NCI-H1694 (cell line): Measurements from ENCODE around the gene FURIN.
"Not testable (repeated sequence)": the region's sequence is repeated elsewhere in the genome, so short reads cannot be mapped to it uniquely, and the experiment has no call there.

Experiments used
- DNase-seq: peaks from one replicate; lab custom pipeline; 2025; lab: John Stamatoyannopoulos, UW

The FURIN gene

DNA sequence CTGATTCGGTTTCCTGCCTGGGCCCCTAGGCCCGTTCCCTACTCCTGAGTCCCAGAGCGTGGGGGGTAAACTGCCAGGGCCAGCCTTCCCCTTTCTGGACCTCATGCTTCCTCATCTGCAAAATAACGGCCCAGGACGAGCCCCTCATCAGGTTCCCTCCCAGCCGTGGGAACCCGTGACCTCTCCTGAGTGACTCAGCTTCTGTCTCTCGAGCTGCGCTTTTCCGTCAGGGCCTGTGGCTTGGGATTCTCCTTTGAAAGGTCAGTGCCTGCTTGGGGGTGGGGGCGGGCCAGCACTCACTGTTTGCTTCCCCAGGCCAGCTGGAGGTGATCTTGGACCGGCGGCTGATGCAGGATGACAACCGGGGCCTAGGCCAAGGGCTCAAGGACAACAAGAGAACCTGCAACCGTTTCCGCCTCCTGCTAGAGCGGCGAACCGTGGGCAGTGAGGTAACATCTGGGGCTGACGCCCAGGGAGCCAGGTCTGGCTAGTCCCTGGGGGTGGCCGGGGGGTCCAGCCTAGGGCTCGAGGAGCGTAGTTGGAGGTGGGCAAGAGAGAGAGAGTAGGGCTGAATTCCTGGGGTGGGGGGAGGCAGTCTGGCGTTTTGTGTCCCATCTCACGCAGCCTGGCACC is 47.5 kb downstream of the FURIN start:
- DNase-seq = no peak

DNA sequence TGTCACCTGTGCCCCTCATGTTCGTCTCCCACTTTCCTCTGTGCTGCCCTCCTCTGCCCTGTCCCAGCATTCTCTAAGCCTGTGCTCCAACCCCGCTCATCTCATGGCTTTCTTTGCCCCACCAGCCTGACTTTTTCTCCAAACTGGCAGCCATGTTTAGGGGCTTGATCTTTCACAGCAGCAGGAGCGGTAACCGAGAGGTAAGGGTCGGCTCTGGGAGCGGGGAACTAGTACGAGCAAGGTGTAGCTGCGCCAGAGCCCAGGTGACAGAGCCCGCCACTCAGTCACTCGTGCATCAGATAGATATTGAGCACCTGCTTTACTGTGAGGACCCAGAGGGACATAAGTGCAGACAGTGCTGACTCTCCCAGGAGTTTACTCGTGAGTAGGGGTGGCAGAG is 48.1 kb downstream of the FURIN start:
- no peak for DNase-seq

DNA sequence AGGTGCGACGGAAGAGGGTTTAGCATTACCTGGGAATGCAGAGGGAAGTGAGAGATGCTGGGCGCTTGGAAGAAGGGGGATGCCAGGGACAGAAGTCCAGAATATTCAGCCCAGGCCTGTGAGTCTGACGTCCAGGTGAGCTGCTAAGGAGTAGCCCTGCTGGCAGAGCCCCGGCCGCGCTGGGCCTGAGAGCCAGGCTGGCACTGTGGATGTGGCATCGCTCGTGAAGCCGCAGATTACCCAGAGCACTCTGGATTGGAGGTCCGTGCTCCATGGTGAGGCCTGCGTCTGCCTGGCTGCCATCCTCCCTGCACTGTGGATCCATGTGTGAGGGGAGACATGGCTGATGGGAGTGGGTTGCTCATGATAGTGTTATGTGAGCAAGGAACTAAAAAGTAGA is 49.2 kb downstream of the FURIN start:
- no peak for DNase-seq

DNA sequence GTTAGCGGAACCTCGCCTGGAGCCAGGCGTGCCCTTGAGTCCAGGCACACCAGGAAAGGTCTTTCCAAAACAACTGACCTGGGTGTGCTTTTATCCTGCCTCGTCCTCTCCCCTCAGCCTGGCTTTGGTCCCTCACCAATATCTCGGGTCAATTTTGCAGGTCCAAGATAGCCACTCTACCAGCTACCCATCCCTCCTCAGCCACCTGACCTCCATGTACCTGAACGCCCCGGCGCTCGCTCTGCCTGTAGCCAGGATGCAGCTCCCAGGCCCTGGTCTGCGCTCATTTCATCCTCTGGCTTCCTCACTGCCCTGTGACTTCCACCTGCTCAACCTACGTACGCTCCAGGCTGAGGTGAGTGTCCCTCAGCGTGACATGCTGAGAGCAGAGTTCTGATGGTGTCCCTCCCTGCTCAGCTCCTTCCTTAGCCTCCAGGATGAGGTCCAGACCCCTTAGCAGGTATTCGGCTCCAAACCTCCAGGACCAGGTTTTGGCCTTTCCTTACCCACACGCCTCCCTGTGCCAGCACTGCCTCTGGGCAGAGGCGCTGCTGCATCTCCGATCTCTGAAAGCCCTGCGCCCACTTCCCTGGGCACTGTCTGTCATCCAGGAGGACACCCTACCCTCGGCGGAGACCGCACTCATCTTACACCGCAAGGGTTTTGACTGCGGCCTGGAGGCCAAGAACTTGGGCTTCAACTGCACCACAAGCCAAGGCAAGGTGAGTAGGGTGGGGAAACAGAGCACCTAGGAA is 49.8 kb downstream of the FURIN start:
- no peak for DNase-seq

DNA sequence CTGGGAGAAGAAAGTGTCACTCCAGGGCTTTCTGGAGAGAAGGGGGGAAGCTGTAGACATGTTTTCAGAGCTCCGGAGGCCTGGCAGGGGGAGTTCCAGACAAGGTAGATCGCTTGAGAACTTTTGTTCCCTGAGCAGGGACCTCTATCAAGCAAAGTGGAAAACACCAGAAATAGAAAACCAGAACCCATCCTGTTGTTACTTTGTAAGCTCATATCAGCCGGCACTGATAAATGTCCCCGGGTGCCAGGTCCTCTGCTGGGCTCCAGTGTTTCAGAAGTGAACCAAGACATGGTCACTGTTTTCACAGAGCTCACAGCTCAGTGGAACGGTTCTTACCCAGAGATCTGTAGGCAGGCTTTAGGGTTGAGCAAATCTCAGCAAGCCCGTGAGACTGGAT is 50.4 kb downstream of the FURIN start:
- no peak for DNase-seq

DNA sequence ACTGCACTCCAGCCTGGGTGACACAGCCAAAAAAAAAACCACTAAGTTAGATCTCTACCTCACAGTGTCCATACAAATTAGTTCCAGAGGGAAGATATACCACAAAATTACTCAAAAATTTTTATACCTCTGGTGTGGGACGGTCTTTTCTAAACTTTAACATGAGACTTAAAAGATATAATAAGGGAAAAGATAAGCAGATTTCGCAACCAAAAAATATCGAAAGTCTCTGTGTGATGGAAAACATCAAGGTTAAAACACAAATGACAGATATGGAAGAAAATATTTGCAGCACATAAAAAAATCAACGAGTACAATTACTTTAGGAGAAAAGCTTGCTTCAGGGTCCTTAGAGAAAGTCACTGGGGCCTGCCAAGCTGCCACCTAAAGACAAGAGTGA is 53.5 kb downstream of the FURIN start:
- no peak for DNase-seq

DNA sequence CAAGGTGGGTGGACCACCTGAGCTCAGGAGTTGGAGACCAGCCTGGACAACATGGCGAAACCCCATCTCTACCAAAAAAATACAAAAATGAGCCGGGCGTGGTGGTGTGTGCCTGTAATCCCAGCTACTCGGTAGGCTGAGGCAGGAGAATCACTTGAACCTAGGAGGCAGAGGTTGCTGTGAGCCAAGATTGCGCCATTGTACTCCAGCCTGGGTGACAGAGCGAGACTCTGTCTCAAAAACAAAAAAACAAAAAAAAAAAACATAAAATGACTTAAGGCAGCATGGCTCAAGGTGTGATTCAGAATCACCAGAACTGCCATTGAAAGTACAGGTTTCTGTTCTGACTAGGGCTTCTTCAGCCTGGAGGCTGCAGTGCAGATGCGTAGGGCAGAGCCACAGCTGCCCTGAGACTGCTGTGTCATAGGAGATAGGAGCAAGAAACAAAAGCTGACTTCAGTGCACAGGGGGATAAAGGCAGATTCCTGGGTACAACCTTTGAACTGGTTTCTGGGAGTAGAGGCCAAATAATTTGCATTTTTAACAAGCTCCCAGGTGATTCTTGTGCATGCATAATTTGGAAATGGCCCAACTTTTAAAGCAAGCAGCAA is 54.4 kb downstream of the FURIN start:
- not testable (repeated sequence) for DNase-seq

DNA sequence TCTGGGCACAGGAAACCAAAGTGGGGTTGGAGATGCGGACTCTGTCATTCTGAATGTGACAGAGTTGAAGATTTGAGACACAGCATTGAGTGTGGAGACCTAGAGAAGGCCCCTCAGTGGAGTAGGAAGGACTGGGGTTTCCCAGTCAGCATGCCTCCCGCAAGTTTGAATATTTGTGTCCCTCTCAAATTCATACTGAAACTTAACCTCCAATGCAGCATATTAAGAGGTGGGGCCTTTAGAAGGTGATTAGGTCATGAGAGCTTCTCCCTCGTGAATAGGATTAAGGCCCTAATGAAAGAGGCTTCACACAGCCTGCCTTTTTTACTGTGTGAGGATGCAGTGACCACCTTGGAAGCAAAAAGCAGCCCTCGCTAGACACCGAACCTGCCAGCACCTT is 56.0 kb downstream of the FURIN start:
- no peak for DNase-seq

GRCh38 chr15:90926766-90927165 is 58.4 kb downstream of the FURIN start:
- DNase-seq = not testable (repeated sequence)

DNA sequence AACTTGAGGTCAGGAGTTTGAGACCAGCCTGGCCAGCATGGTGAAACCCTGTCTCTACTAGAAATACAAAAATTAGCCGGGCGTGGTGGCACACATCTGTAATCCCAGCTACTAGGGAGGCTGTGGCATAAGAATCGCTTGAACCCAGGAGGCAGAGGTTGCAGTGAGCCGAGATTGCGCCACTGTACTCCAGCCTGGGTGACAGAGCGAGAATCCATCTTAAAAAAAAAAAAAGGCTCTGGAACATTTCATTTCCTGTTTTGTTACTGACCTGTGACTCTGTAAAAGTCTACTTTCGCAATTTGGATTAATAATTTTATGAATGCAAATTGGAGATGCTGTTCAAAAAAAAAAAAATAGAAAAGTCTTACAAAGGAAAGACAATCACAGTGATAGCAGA is 59.7 kb downstream of the FURIN start:
- not testable (repeated sequence) for DNase-seq

- no peak for DNase-seq
These were observed 61.0 kb downstream of the FURIN start for GRCh38 chr15:90929246-90930019.

GRCh38 chr15:90930861-90931574 is 62.6 kb downstream of the FURIN start:
- no peak for DNase-seq

GRCh38 chr15:90931575-90931827 is 63.1 kb downstream of the FURIN start:
- DNase-seq = no peak

DNA sequence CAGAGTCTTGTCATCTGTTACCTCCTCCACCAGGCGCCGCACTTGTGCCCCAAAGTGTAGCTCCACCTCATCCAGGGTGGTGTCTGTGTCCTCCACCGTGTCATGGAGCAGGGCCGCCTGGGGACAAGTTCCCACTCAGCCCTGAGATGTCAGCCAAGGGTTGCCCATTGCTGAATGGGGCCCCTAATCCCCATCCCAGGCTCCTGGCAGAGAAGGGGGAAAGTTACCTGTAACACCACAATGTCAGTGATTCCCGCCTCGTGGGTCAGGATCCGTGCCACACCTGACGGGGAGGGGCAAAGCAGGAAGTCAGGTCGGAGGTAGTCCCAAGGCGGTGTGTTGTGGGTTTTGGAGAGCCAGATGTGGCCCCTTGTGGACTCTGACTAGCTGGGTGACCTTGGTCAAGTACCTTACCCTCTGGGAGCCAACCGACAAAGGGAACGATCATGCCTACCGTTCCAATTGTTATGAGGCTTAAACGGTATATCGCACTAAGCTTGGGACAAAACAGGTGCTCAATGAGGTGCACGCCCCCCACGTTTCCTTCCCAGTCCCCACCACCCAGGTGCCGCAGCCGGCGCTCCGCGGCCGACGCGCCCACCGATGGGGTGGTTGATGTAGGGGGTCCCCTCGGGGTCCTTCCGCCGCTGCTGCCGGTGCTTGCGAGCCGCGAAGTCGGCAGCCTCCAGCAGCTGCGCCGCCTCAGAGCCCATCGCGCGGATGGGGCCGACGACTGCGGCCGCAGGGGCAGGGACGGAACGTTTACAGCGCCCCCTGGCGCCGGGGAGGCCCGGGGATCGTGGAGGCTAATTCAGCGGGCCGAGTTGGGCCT is 63.7 kb downstream of the FURIN start, which contains the start of gene HDDC3:
HDDC3 (minus strand) TSS at position 722 of the 832 bp plus-strand sequence; CDS start at position 713, 9 bp downstream.
- DNase-seq = peak; percentile 63

DNA sequence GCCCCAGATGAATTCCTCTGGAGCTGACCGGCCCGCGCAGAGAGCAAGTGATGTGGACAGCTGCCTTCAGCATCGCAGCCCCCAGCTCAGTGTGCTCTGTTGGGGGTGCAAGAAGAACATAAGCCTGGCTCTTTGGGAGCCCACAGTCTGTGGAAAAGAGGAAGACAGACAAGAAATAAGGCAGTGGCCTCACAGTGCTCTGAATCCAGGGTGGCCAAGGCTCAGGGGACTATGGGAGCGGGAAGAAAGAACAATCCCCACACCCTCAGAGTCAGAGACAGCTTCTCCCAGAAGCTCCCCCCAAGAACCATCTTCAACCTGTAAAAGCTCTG is 64.2 kb downstream of the FURIN start:
- DNase-seq = no peak
